Gastrocnemius medialis (tissue), 4 donors: Measurements from ENCODE around the gene SHF. TPM values are rescaled to one million over a fixed set of nuclear protein-coding genes. Genes with fewer than 3 reads are reported as not detected.

Source experiments
- ATAC-seq, 2 donors: fragments of 150-250 bp; one replicate each; pipeline ENCODE4 v1.9.1; 2016
- DNase-seq, 2 donors: peaks; one replicate each; pipeline ENCODE4 v3.0.0-alpha.2; 2019
- H3K27ac ChIP-seq, 4 donors: fragments of 200-600 bp; sonication (generic); 1 replicate in 1 of 4; 2 replicates in 3 of 4; pipeline ENCODE4 v1.5.1; 2016 to 2018; ENCODE audit warnings: mild to moderate bottlenecking in 2 of 4, moderate library complexity in 1 of 4
- H3K27me3 ChIP-seq, 3 donors: fragments of 200-600 bp; sonication (generic) in 2 of 3; 1 replicate in 1 of 3; 2 replicates in 2 of 3; pipeline versions ENCODE4 v1.5.1 to v1.6.0; 2016 to 2019; ENCODE audit warnings: mild to moderate bottlenecking in 1 of 3, moderate library complexity in 1 of 3
- H3K36me3 ChIP-seq, 2 donors: fragments of 200-600 bp; sonication (generic) in 1 of 2; one replicate each; pipeline ENCODE4 v1.5.1; 2017 to 2018
- H3K4me1 ChIP-seq, 2 donors: fragments of 200-600 bp; sonication (generic) in 1 of 2; one replicate each; pipeline ENCODE4 v1.5.1; 2016 to 2017; ENCODE audit warnings: mild to moderate bottlenecking in 2 of 2
- H3K4me3 ChIP-seq, 4 donors: fragments of 200-600 bp; sonication (generic) in 3 of 4; 1 replicate in 1 of 4; 2 replicates in 3 of 4; pipeline ENCODE4 v1.5.1; 2016 to 2019; ENCODE audit warnings: mild to moderate bottlenecking in 2 of 4
- H3K9me3 ChIP-seq, 3 donors: fragments of 200-600 bp; sonication (generic) in 2 of 3; 1 replicate in 1 of 3; 2 replicates in 2 of 3; pipeline ENCODE4 v1.5.1; 2016 to 2019
- POLR2A ChIP-seq, 2 donors: fragments of 450-650 bp; IDR thresholded peaks; one replicate each; pipeline ENCODE4 v1.6.1; 2017; ENCODE audit warnings: antibody characterized with exemption in 2 of 2, mild to moderate bottlenecking in 2 of 2, moderate library complexity in 2 of 2
- in situ Hi-C, 4 donors: fragments of 200-750 bp; cut with MboI; loops; one replicate each; pipeline versions ENCODE4 v1.15.0 to v1.8.0; 2017; ENCODE audit warnings: low sequenced_read_pairs in 4 of 4
- intact Hi-C: fragments of 100-400 bp; cut with DNase I; formaldehyde crosslinking; loops from one replicate; pipeline ENCODE4 v1.15.1; 2023; ENCODE audit warnings: low total_unique reads
- total RNA-seq, 4 donors: library from RNA; depleted of rRNA; stranded (reverse); fragments of >200 nt; gene quantifications; one replicate each; pipeline versions ENCODE4 v1.1.0 to v1.2.3, GENCODE V29; 2016
- TF ChIP-seq, protein P1 (sequence below), 5 experiments: fragments of 450-650 bp in 3 of 5; fragments of 200-600 bp in 2 of 5; sonication (generic) in 2 of 5; IDR thresholded peaks in 4 of 5; conservative IDR thresholded peaks in 1 of 5; 1 replicate in 4 of 5; 2 replicates in 1 of 5; pipeline ENCODE4 v1.5.1; 2016 to 2019; ENCODE audit warnings: antibody characterized with exemption in 5 of 5, mild to moderate bottlenecking in 3 of 5, moderate library complexity in 3 of 5

SHF gene
- total RNA-seq, 4 donors from 2014 or later = 0.80 to 3.3 (median 1.7) TPM

DNA sequence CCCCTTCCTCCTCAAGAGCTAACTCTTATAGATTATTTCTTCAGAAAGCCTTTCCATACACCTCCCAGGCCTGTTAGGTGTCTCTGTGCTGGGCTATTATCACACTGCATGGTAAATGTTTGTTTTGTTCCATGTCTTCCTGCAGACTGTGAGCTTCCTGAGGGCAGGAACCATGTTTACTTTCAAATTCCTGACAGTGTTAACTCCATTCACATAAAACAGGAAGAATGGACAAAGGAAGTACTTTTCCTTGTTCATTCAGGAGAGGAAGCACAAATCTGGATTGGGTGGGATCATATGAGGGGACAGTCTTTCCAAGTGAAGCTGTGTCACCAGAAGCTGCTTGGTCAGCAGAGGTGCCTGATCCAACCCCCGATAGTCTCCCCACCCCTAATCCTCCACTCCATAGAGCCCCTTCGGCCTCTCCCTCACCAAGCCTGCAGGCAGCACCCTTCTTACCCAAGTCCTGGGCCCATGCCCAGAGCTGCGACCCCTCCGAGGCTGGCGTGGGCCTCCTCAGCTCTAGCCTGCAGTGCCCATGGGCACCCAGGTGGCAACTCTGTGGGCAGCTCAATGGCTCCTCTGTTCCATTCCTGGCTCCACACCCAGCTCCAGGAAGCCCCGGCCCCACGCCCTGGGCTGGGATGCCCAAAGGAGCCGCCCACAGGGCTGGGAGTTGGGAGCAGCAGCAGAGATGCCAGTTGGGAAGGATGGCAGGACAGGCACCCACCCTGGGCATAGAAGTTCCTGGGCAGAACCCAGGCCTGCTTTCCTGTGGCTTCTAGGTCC, 6.9 kb downstream of the SHF start:
- H3K36me3 ChIP-seq = no peaks in the 10 kb centered on the region
- H3K9me3 ChIP-seq = no peaks in the 10 kb centered on the region
- DNase-seq (no peak), ATAC-seq (no peak)
- H3K4me3 ChIP-seq = no peak overlapping the region
- no peaks in the 10 kb centered on the region for H3K4me1 ChIP-seq
- in situ Hi-C loops (loop anchor here in 2 of 4 donors (25.0 kb wide), 1 partner anchor 456 kb away; the partner anchor contains the start of gene SQOR (in 2 of the 2)), intact Hi-C loops (loop anchor here (10.0 kb wide), 1 partner anchor 466 kb away; the partner anchor contains the start of genes B2M and PATL2)
- H3K27me3 ChIP-seq = no peaks in the 10 kb centered on the region
- TF ChIP-seq, protein P1, sequence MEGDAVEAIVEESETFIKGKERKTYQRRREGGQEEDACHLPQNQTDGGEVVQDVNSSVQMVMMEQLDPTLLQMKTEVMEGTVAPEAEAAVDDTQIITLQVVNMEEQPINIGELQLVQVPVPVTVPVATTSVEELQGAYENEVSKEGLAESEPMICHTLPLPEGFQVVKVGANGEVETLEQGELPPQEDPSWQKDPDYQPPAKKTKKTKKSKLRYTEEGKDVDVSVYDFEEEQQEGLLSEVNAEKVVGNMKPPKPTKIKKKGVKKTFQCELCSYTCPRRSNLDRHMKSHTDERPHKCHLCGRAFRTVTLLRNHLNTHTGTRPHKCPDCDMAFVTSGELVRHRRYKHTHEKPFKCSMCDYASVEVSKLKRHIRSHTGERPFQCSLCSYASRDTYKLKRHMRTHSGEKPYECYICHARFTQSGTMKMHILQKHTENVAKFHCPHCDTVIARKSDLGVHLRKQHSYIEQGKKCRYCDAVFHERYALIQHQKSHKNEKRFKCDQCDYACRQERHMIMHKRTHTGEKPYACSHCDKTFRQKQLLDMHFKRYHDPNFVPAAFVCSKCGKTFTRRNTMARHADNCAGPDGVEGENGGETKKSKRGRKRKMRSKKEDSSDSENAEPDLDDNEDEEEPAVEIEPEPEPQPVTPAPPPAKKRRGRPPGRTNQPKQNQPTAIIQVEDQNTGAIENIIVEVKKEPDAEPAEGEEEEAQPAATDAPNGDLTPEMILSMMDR (IDR thresholded peaks at IDR 0.05 in 4 of 5, conservative IDR thresholded peaks at IDR 0.05 in 1 of 5) = no peak
- no peak for TF ChIP-seq POLR2A (IDR thresholded peaks at IDR 0.05)
- no peak overlapping the region for H3K27ac ChIP-seq

DNA sequence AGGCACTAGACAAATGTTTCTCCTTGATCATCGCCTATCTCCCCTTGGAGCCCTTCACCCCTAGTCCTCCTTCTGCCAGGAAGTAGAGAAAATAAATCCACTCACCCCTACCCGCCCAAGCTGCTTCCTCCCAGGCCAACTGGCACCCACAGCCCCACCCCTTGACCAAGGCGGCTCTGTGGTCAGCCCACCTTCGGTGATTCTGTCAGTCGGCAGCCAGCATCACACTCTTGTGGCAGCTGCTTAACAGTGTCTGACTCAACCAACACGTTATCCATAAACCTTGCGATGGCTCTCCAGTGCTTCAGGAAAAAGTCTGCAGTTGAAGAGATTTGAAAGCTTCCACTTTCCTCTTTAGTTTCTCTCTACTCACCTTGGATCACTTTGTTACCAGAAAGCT, 7.6 kb downstream of the SHF start:
- no peak for ATAC-seq
- no peaks in the 10 kb centered on the region for H3K4me1 ChIP-seq
- DNase-seq = no peak
- no peaks in the 10 kb centered on the region for H3K9me3 ChIP-seq
- H3K27ac ChIP-seq = no peak overlapping the region
- no peaks in the 10 kb centered on the region for H3K27me3 ChIP-seq
- H3K4me3 ChIP-seq = no peak overlapping the region
- in situ Hi-C loops (loop anchor here in 2 of 4 donors (25.0 kb wide), 1 partner anchor 457 kb away; the partner anchor contains the start of gene SQOR (in 2 of the 2)), intact Hi-C loops (loop anchor here (10.0 kb wide), 1 partner anchor 465 kb away; the partner anchor contains the start of genes B2M and PATL2)
- no peaks in the 10 kb centered on the region for H3K36me3 ChIP-seq
- TF ChIP-seq POLR2A (IDR thresholded peaks at IDR 0.05) = no peak
- TF ChIP-seq, protein P1 (IDR thresholded peaks at IDR 0.05 in 4 of 5, conservative IDR thresholded peaks at IDR 0.05 in 1 of 5) = no peak

DNA sequence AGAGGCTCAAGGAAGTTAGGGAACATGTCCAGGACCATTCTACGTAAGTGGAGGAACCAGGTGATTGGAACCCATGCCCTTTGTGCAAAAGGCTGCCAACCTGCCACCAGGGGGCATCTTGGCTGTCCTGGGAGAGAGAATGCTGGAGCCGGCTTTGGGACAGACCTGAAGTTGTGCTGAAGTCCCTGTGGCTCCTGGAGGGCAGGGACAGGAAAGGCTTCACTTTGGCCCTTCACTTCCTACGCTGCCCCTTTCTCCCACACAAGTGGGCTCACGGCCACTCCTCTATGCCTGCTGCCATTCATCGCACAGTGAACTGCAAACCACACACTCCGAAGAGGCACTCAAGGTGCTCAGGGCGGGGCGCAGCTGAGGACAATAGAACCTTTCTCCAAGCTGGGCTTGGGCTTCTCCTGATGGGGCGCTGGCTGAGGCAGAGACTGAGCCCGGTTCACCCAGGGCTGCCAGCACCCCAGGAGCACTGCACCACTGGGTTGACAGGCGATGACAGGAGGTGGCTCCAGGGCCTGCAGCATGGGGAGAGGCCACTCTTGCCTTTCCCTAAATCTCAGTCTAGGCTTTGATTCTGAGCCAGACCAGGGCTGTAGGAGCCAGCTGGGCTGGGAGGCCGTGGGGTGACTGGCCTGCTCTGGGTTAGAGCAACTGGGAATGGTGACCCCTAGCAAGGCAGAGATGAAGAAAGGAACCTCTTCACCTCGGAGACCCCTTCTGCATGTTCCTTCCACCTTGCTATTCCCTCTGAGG, 8.4 kb downstream of the SHF start:
- Histone ChIP-seq H3K4me3 (no peak overlapping the region), H3K4me1 (no peaks in the 10 kb centered on the region), H3K27me3 (no peaks in the 10 kb centered on the region), H3K9me3 (no peaks in the 10 kb centered on the region), H3K36me3 (no peaks in the 10 kb centered on the region), H3K27ac (no peak overlapping the region)
- no peak for DNase-seq
- ATAC-seq = no peak
- intact Hi-C loops = no loop called here
- TF ChIP-seq, protein P1 (IDR thresholded peaks at IDR 0.05 in 4 of 5, conservative IDR thresholded peaks at IDR 0.05 in 1 of 5) = peak in 3 of 5 experiments; percentile 34 to 37 (median 36)
- no peak for TF ChIP-seq POLR2A (IDR thresholded peaks at IDR 0.05)
- in situ Hi-C loops = loop anchor here in 2 of 4 donors (25.0 kb wide), 1 partner anchor 458 kb away; the partner anchor contains the start of gene SQOR (in 2 of the 2)

DNA sequence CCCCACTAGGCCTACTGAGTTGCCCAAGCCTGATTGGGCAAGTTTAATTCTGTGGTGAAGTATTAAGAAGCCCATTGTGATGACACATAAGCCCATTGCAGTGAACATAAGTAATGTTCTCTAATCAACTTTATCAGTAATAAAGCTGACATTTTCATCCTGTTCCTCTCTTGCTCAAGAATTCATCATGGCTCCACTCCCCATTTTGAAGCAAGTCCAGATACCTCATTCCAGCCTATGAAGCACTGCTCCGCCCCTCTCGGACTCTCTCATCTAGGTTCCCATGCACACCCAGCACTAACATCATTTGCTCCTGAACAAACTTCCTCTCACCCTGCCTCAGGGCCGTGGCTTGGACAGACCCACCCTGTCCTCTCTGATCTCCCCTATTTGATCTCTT, 10.5 kb downstream of the SHF start:
- no peaks in the 10 kb centered on the region for H3K4me1 ChIP-seq
- in situ Hi-C loops (loop anchor here in 2 of 4 donors (25.0 kb wide), 1 partner anchor 460 kb away; the partner anchor contains the start of gene SQOR (in 2 of the 2)), intact Hi-C loops (no loop called here)
- no peak overlapping the region for H3K27ac ChIP-seq
- no peaks in the 10 kb centered on the region for H3K27me3 ChIP-seq
- no peak for ATAC-seq
- no peak for DNase-seq
- no peaks in the 10 kb centered on the region for H3K9me3 ChIP-seq
- H3K4me3 ChIP-seq = no peak overlapping the region
- no peaks in the 10 kb centered on the region for H3K36me3 ChIP-seq
- TF ChIP-seq POLR2A (IDR thresholded peaks at IDR 0.05) = no peak
- TF ChIP-seq, protein P1 (IDR thresholded peaks at IDR 0.05 in 4 of 5, conservative IDR thresholded peaks at IDR 0.05 in 1 of 5) = no peak
